IMR-90 (cell line): ENCODE data around the gene SET.

ENCODE experiments used
- BHLHE40 ChIP-seq: fragments of 150-350 bp; IDR thresholded peaks from 2 replicates; pipeline ENCODE4 v1.6.1; 2016; ENCODE audit warnings: mild to moderate bottlenecking, low read depth, low read length
- CEBPB ChIP-seq: IDR thresholded peaks from 2 replicates; pipeline ENCODE4 v1.6.1; 2012; ENCODE audit warnings: low read depth, low read length, improper control_type of control experiment
- CHD1 ChIP-seq: IDR thresholded peaks from 2 replicates; pipeline ENCODE4 v1.6.1; 2012; ENCODE audit warnings: low read depth, low read length, improper control_type of control experiment
- MAZ ChIP-seq: IDR thresholded peaks from 2 replicates; pipeline ENCODE4 v1.6.1; 2012; ENCODE audit warnings: low read depth, mild to moderate bottlenecking, low read length, improper control_type of control experiment, moderate library complexity, borderline replicate concordance
- MXI1 ChIP-seq: IDR thresholded peaks from 2 replicates; pipeline ENCODE4 v1.6.1; 2012; ENCODE audit warnings: low read depth, mild to moderate bottlenecking, low read length, moderate library complexity, borderline replicate concordance
- NFE2L2 ChIP-seq: fragments of 150-350 bp; IDR thresholded peaks from 2 replicates; pipeline ENCODE4 v1.6.1; 2016; ENCODE audit warnings: low read depth, mild to moderate bottlenecking, low read length
- POLR2A ChIP-seq: IDR thresholded peaks from 2 replicates; pipeline ENCODE4 v1.6.1; 2012; ENCODE audit warnings: mild to moderate bottlenecking, low read depth, low read length
- RAD21 ChIP-seq: IDR thresholded peaks from 2 replicates; pipeline ENCODE4 v1.6.1; 2012; ENCODE audit warnings: low read length, improper control_type of control experiment
- RFX5 ChIP-seq: IDR thresholded peaks from 2 replicates; pipeline ENCODE4 v1.8.0; 2012; ENCODE audit warnings: low read depth, mild to moderate bottlenecking, low read length, moderate library complexity
- USF2 ChIP-seq: fragments of 150-350 bp; IDR thresholded peaks from 2 replicates; pipeline ENCODE4 v1.6.1; 2017; ENCODE audit warnings: mild to moderate bottlenecking, antibody characterized with exemption, low read length, low read depth
- TF ChIP-seq, protein P1 (sequence below): conservative IDR thresholded peaks from 2 replicates; pipeline ENCODE4 v1.5.1; 2012; ENCODE audit warnings: mild to moderate bottlenecking, low read depth, low read length, improper control_type of control experiment
- TF ChIP-seq, protein P2 (sequence below): fragments of 150-350 bp; IDR thresholded peaks from 2 replicates; pipeline ENCODE4 v1.6.1; 2016; ENCODE audit warnings: low read depth, mild to moderate bottlenecking, low read length, moderate library complexity, borderline replicate concordance

- TF ChIP-seq NFE2L2 (no peak), POLR2A (no peak), MAZ (no peak), MXI1 (no peak), USF2 (no peak), RAD21 (no peak), CEBPB (no peak), BHLHE40 (no peak), CHD1 (no peak), RFX5 (no peak)
- TF ChIP-seq, protein P1, sequence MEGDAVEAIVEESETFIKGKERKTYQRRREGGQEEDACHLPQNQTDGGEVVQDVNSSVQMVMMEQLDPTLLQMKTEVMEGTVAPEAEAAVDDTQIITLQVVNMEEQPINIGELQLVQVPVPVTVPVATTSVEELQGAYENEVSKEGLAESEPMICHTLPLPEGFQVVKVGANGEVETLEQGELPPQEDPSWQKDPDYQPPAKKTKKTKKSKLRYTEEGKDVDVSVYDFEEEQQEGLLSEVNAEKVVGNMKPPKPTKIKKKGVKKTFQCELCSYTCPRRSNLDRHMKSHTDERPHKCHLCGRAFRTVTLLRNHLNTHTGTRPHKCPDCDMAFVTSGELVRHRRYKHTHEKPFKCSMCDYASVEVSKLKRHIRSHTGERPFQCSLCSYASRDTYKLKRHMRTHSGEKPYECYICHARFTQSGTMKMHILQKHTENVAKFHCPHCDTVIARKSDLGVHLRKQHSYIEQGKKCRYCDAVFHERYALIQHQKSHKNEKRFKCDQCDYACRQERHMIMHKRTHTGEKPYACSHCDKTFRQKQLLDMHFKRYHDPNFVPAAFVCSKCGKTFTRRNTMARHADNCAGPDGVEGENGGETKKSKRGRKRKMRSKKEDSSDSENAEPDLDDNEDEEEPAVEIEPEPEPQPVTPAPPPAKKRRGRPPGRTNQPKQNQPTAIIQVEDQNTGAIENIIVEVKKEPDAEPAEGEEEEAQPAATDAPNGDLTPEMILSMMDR, result no peak
- TF ChIP-seq, protein P2, sequence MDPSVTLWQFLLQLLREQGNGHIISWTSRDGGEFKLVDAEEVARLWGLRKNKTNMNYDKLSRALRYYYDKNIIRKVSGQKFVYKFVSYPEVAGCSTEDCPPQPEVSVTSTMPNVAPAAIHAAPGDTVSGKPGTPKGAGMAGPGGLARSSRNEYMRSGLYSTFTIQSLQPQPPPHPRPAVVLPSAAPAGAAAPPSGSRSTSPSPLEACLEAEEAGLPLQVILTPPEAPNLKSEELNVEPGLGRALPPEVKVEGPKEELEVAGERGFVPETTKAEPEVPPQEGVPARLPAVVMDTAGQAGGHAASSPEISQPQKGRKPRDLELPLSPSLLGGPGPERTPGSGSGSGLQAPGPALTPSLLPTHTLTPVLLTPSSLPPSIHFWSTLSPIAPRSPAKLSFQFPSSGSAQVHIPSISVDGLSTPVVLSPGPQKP, result no peak
These were observed 40.9 kb downstream of the SET start for GRCh38 chr9:128729766-128730517.
